K562 (cell line): ENCODE results near the gene PXN. TPM values are rescaled to one million over a fixed set of nuclear protein-coding genes. Genes with fewer than 3 reads are reported as not detected.

Experiments used
- CBFB ChIP-seq: sonication (generic); formaldehyde crosslinking; IDR thresholded peaks from 2 replicates; pipeline ENCODE4 v1.4.0; 2020; ENCODE audit warnings: mild to moderate bottlenecking, missing genetic modification reagents
- CBX3 ChIP-seq, 2 experiments: IDR thresholded peaks; 1 replicate in 1 of 2; 2 replicates in 1 of 2; pipeline ENCODE4 v1.6.1; 2012; ENCODE audit warnings: inconsistent platforms in 2 of 2, low read length in 2 of 2, borderline replicate concordance in 1 of 2, control low read depth in 1 of 2
- CEBPB ChIP-seq: fragments of 450-650 bp; IDR thresholded peaks from 2 replicates; pipeline ENCODE4 v1.6.1; 2016; ENCODE audit warnings: missing genetic modification characterization, missing compliant biosample characterization
- CXXC5 ChIP-seq: fragments of 250-450 bp; sonication (Bioruptor Pico); IDR thresholded peaks from 2 replicates; pipeline ENCODE4 v1.8.0; 2022; ENCODE audit warnings: inconsistent platforms, mild to moderate bottlenecking, moderate library complexity
- KDM4B ChIP-seq, 2 experiments: fragments of 450-650 bp in 1 of 2; sonication (generic) in 1 of 2; IDR thresholded peaks; 2 replicates each; pipeline ENCODE4 v1.6.1; 2016 to 2017; ENCODE audit warnings: borderline replicate concordance in 2 of 2, antibody characterized with exemption in 1 of 2, low read depth in 1 of 2, mild to moderate bottlenecking in 1 of 2
- NFXL1 ChIP-seq: fragments of 450-650 bp; formaldehyde crosslinking; IDR thresholded peaks from 2 replicates; pipeline ENCODE4 v1.4.0; 2021; ENCODE audit warnings: mild to moderate bottlenecking
- RBM22 ChIP-seq: fragments of 200-400 bp; formaldehyde crosslinking; IDR thresholded peaks from 2 replicates; pipeline ENCODE4 v1.6.1; 2018; ENCODE audit warnings: low read length, low read depth; ENCODE audit not compliant: poor library complexity, severe bottlenecking
- RFX5 ChIP-seq: IDR thresholded peaks from 2 replicates; pipeline ENCODE4 v1.6.1; 2011; ENCODE audit warnings: low read depth, mild to moderate bottlenecking, improper control_type of control experiment, low read length
- SAP30 ChIP-seq: fragments of 200-600 bp; sonication (generic); IDR thresholded peaks from 2 replicates; pipeline ENCODE4 v1.6.1; 2012; ENCODE audit warnings: borderline replicate concordance, low read depth, mild to moderate bottlenecking, moderate library complexity, low read length, control low read depth, inconsistent platforms; ENCODE audit not compliant: insufficient read depth, poor library complexity, severe bottlenecking
- ZFP30 ChIP-seq: fragments of 250-450 bp; sonication (Bioruptor Pico); IDR thresholded peaks from 2 replicates; pipeline ENCODE4 v1.8.0; 2022; ENCODE audit warnings: moderate library complexity, mild to moderate bottlenecking, inconsistent platforms, borderline replicate concordance
- polyA plus RNA-seq, 8 experiments: library from polyadenylated mRNA; depleted of rRNA in 4 of 8; stranded (reverse) in 5 of 8; unstranded in 3 of 8; fragments of >200 nt; fragmentation: Nextera tagmentation in 2 of 8; fragmentation: Illumina TruSeq in 1 of 8; extraction: Ambion mirVana in 2 of 8; extraction: Trizol in 1 of 8; gene quantifications; 2 replicates each; pipeline versions ENCODE4 v1.2.1 to v1.2.3, GENCODE V29; 2011 to 2014; ENCODE audit warnings: inconsistent platforms in 1 of 8, missing spikeins in 1 of 8
- total RNA-seq, 7 experiments: library from RNA; depleted of rRNA in 6 of 7; stranded (reverse); fragments of >200 nt in 6 of 7; fragmentation: Illumina TruSeq in 2 of 7; extraction: Trizol in 2 of 7; gene quantifications; 2 replicates each; pipeline versions ENCODE4 v1.2.1 to v1.2.3, GENCODE V29; 2011 to 2021; ENCODE audit warnings: low replicate concordance in 1 of 7
- TF ChIP-seq, protein P1 (sequence below): fragments of 250-450 bp; sonication (Bioruptor Pico); IDR thresholded peaks from 2 replicates; pipeline ENCODE4 v1.5.0; 2021; ENCODE audit warnings: mild to moderate bottlenecking, moderate library complexity
- TF ChIP-seq, protein P2 (sequence below), 2 experiments: fragments of 450-650 bp in 1 of 2; IDR thresholded peaks; 2 replicates each; pipeline ENCODE4 v1.6.1; 2011 to 2017; ENCODE audit warnings: low read depth in 2 of 2, antibody characterized with exemption in 1 of 2, borderline replicate concordance in 1 of 2, low read length in 1 of 2, mild to moderate bottlenecking in 1 of 2, mixed read lengths in 1 of 2; ENCODE audit not compliant: control insufficient read depth in 1 of 2
- TF ChIP-seq, protein P3 (sequence below): fragments of 250-450 bp; sonication (Bioruptor Pico); IDR thresholded peaks from 2 replicates; pipeline ENCODE4 v1.9.0; 2021; ENCODE audit warnings: mild to moderate bottlenecking, inconsistent platforms

The PXN gene
- total and polyA plus RNA-seq, 9 of the 15 experiments (the other 6 are each of a cell fraction or from before 2014, with no cell fraction given), result 4.0 to 74.1 (median 18.6) TPM

DNA sequence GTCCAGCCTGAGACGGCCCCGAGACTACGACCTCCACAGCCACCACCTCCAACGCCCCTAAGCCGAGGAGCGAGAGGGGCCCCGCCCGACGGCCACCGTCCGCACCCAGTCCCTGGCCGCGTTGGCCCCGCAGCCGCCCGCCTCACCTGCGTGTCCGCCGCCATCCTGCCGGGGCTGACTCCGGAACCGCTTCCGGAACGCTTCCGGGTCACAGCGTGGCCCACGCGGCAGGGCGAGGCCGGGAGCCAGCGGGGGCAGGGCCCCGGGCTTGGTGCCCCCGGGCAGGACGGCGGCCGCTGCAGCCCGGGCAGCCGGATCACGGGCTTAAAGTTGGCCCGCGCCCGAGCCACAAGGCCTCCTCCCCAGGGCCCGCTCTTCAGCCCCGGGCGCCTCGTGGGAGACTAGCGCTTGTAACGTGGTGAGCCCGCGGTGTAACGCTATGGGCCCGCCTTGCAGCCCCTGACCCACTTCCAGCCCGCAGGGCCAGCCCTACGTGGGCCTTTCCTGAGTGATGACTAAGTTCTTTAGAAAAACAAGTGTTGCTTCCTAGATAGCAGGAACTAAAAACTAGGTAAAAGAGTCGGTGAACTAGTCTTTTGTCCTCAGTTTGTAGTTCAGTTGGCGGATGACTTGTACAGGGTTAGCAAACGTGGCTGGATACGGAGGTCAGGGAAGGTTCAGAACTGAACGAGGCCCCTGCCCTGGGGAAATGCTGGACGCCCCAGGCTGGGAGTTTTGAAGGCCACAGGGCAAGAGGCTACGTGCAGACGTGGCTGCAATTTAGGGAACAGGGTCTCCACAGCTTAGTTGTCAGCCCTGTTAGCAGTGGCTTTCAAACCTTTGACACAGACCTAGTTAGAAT is 70.8 kb downstream of the PXN start, which contains the start of gene GCN1 (continued):
- TF ChIP-seq, protein P1, sequence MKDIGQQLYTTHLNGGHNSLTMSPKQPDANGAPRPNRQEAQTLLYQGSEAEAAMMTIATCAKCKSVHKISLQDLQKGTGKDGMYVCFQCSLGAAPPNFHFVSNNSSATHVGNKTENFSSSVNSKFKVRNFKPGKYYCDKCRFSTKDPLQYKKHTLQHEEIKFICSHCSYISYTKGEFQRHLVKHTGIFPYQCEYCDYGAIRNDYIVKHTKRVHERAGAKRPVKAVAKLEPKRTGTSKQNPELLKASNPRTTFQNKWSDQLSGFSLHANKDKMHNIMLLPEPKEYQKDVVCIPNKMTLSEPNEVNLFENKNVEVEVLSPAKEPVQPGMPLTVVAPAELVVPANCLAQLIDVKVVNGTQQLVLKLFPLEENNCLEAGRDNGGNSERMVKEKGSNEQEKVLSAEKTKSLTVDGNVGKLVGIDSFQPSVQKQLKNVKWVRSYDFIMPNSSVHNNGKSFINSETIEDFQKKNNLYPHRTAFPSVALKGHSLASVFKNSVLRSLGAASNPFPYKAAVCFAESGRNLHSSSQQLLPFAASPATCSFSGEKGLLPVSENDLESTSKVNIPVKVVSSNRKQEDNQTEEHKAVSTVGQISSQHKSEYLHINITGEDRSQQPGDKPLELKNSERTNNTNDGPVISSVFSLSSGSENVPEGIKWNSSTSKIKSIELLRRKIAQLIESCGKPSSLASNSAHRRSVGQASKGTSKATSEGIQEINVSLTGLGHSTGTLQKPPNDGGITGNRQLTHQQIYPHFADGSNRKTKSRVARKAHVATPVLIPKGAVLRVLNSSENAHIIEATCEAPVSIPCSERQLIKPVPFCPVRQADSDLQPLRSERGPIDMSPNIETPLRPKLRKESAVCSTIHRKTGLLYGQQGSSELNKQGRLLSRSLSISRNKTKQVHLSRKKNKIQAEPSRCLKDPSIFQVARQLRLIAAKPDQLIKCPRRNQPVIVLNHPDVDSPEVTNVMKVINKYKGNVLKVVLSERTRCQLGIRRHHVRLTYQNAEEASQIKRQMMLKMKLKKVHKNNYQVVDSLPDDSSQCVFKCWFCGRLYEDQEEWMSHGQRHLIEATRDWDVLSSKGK, result no peak
- peak in 1 of 2 experiments; percentile 97; a peak in 2 of 4 replicates for TF ChIP-seq KDM4B (IDR thresholded peaks at IDR 0.05; ENCODE audit: borderline replicate concordance in 2 of 2, low read depth in 1 of 2)
- TF ChIP-seq RFX5, result no peak
- peak; percentile 97 for TF ChIP-seq RBM22
- peak; percentile 70; the same call in 1 of the 2 replicates for TF ChIP-seq NFXL1
- TF ChIP-seq, protein P2, sequence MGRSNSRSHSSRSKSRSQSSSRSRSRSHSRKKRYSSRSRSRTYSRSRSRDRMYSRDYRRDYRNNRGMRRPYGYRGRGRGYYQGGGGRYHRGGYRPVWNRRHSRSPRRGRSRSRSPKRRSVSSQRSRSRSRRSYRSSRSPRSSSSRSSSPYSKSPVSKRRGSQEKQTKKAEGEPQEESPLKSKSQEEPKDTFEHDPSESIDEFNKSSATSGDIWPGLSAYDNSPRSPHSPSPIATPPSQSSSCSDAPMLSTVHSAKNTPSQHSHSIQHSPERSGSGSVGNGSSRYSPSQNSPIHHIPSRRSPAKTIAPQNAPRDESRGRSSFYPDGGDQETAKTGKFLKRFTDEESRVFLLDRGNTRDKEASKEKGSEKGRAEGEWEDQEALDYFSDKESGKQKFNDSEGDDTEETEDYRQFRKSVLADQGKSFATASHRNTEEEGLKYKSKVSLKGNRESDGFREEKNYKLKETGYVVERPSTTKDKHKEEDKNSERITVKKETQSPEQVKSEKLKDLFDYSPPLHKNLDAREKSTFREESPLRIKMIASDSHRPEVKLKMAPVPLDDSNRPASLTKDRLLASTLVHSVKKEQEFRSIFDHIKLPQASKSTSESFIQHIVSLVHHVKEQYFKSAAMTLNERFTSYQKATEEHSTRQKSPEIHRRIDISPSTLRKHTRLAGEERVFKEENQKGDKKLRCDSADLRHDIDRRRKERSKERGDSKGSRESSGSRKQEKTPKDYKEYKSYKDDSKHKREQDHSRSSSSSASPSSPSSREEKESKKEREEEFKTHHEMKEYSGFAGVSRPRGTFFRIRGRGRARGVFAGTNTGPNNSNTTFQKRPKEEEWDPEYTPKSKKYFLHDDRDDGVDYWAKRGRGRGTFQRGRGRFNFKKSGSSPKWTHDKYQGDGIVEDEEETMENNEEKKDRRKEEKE (IDR thresholded peaks at IDR 0.05; ENCODE audit: borderline replicate concordance in 1 of 2, control insufficient read depth in 1 of 2, low read depth in 2 of 2, low read length in 1 of 2), result 0 out of 4 replicates have a peak, but pooled peaks of 1 of the 2 experiments have one; percentile 29
- TF ChIP-seq CBFB, result 0 out of 2 replicates have a peak, but pooled peaks have one; percentile 2
- TF ChIP-seq, protein P3, sequence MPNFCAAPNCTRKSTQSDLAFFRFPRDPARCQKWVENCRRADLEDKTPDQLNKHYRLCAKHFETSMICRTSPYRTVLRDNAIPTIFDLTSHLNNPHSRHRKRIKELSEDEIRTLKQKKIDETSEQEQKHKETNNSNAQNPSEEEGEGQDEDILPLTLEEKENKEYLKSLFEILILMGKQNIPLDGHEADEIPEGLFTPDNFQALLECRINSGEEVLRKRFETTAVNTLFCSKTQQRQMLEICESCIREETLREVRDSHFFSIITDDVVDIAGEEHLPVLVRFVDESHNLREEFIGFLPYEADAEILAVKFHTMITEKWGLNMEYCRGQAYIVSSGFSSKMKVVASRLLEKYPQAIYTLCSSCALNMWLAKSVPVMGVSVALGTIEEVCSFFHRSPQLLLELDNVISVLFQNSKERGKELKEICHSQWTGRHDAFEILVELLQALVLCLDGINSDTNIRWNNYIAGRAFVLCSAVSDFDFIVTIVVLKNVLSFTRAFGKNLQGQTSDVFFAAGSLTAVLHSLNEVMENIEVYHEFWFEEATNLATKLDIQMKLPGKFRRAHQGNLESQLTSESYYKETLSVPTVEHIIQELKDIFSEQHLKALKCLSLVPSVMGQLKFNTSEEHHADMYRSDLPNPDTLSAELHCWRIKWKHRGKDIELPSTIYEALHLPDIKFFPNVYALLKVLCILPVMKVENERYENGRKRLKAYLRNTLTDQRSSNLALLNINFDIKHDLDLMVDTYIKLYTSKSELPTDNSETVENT, result peak; percentile 88; the same call in 1 of the 2 replicates
- peak; percentile 89 for TF ChIP-seq SAP30
- no peak for TF ChIP-seq CBX3 (IDR thresholded peaks at IDR 0.05; ENCODE audit: borderline replicate concordance in 1 of 2, low read length in 2 of 2)
- TF ChIP-seq CEBPB (tag), result no peak
- no peak for TF ChIP-seq ZFP30 (CRISPR knock-in tag)
- peak; percentile 83 for TF ChIP-seq CXXC5 (CRISPR knock-in tag)
